ENCODE results near the gene OR2S2. TPM values are rescaled to one million over a fixed set of nuclear protein-coding genes. Genes with fewer than 3 reads are reported as not detected.

OR2S2 gene
- total RNA-seq, 1 donor from 2014 or later, result not detected

GRCh38 chr9:35940458-35941407 is 17.2 kb downstream of the OR2S2 start:
- no peak overlapping the region for H3K4me3 ChIP-seq
- H3K36me3 ChIP-seq, result no peaks in the 10 kb centered on the region
- peaks cover 7% of the 10 kb centered on the region for H3K4me1 ChIP-seq
- no peak for DNase-seq (ENCODE audit: extremely low spot score in 2 of 2)
- no peaks in the 10 kb centered on the region for H3K9me3 ChIP-seq
- intact Hi-C loops (cut with DNase I), result no loop called here
- H3K27ac ChIP-seq, result no peak overlapping the region
- H3K27me3 ChIP-seq, result no peaks in the 10 kb centered on the region
- no peak for TF ChIP-seq POLR2A (IDR thresholded peaks at IDR 0.05)

DNA sequence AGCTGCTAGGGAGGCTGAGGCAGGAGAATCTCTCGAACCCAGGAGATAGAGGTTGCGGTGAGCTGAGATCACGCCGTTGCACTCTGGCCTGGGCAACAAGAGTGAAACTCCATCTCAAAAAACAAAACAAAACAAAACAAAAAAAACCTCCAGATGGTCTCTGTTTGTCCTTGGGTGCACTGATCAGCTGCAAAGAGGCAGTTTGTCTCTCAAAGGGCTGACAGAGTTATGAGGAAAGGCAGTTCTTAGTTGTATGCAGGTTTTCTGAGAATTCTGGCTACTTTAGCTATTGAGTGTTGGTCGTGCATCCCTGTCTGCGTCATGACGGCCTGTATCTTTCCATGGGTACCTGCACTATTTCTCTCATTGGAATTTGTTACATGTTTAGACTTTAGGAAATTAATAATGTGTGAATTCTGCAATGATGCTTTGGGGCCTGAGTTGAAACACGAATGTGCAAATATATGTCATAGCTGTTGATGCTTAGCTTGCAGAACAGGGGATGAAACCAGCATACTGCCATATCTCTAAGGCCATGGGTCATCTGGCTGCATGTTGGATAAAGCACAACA is 18.2 kb downstream of the OR2S2 start:
- H3K9me3 ChIP-seq, result no peaks in the 10 kb centered on the region
- TF ChIP-seq, protein P1, sequence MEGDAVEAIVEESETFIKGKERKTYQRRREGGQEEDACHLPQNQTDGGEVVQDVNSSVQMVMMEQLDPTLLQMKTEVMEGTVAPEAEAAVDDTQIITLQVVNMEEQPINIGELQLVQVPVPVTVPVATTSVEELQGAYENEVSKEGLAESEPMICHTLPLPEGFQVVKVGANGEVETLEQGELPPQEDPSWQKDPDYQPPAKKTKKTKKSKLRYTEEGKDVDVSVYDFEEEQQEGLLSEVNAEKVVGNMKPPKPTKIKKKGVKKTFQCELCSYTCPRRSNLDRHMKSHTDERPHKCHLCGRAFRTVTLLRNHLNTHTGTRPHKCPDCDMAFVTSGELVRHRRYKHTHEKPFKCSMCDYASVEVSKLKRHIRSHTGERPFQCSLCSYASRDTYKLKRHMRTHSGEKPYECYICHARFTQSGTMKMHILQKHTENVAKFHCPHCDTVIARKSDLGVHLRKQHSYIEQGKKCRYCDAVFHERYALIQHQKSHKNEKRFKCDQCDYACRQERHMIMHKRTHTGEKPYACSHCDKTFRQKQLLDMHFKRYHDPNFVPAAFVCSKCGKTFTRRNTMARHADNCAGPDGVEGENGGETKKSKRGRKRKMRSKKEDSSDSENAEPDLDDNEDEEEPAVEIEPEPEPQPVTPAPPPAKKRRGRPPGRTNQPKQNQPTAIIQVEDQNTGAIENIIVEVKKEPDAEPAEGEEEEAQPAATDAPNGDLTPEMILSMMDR (IDR thresholded peaks at IDR 0.05), result no peak
- no peak for TF ChIP-seq POLR2AphosphoS5 (IDR thresholded peaks at IDR 0.05; ENCODE audit: insufficient read depth in 1 of 2, low read depth in 1 of 2)
- no peak for TF ChIP-seq POLR2A (IDR thresholded peaks at IDR 0.05)
- DNase-seq (ENCODE audit: extremely low spot score in 2 of 2), result no peak
- no peaks in the 10 kb centered on the region for H3K4me1 ChIP-seq
- H3K27ac ChIP-seq, result no peak overlapping the region
- no peaks in the 10 kb centered on the region for H3K36me3 ChIP-seq
- intact Hi-C loops (cut with DNase I), result no loop called here
- H3K27me3 ChIP-seq, result no peaks in the 10 kb centered on the region
- no peak overlapping the region for H3K4me3 ChIP-seq

- no peaks in the 10 kb centered on the region for H3K36me3 ChIP-seq
- H3K4me3 ChIP-seq, result no peak overlapping the region
- intact Hi-C loops (cut with DNase I), result no loop called here
- H3K4me1 ChIP-seq, result no peaks in the 10 kb centered on the region
- no peak for DNase-seq (ENCODE audit: extremely low spot score in 2 of 2)
- no peak overlapping the region for H3K27ac ChIP-seq
- no peaks in the 10 kb centered on the region for H3K27me3 ChIP-seq
- TF ChIP-seq POLR2A (IDR thresholded peaks at IDR 0.05), result no peak
- no peaks in the 10 kb centered on the region for H3K9me3 ChIP-seq
Measured at GRCh38 chr9:35938474-35939356, 19.2 kb downstream of the OR2S2 start.

DNA sequence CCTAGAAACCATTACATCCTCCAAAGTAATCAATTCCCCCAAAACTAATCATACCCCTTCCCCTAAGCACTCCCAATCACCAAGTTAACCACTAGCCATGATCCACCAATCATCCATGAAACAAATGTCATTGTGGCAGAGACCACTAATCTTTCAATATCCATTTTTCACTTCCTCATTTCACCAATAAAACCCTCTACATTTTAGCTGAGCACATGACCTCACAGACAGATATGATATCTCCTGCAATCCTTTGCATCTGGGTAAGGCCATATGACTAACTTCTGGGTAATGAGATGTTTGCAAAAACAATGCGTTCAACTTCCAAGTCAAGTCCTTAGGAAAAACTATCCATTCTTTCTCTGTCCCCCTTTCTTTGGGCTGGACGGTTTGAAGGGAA is 20.7 kb downstream of the OR2S2 start:
- Histone ChIP-seq H3K4me3 (no peak overlapping the region), H3K36me3 (no peaks in the 10 kb centered on the region), H3K27ac (no peak overlapping the region), H3K27me3 (no peaks in the 10 kb centered on the region), H3K9me3 (no peaks in the 10 kb centered on the region), H3K4me1 (no peaks in the 10 kb centered on the region)
- no peak for DNase-seq (ENCODE audit: extremely low spot score in 2 of 2)
- intact Hi-C loops (cut with DNase I), result no loop called here
- no peak for TF ChIP-seq POLR2A (IDR thresholded peaks at IDR 0.05)
- TF ChIP-seq, protein P1 (IDR thresholded peaks at IDR 0.05), result no peak
- no peak for TF ChIP-seq POLR2AphosphoS5 (IDR thresholded peaks at IDR 0.05; ENCODE audit: insufficient read depth in 1 of 2, low read depth in 1 of 2)

DNA sequence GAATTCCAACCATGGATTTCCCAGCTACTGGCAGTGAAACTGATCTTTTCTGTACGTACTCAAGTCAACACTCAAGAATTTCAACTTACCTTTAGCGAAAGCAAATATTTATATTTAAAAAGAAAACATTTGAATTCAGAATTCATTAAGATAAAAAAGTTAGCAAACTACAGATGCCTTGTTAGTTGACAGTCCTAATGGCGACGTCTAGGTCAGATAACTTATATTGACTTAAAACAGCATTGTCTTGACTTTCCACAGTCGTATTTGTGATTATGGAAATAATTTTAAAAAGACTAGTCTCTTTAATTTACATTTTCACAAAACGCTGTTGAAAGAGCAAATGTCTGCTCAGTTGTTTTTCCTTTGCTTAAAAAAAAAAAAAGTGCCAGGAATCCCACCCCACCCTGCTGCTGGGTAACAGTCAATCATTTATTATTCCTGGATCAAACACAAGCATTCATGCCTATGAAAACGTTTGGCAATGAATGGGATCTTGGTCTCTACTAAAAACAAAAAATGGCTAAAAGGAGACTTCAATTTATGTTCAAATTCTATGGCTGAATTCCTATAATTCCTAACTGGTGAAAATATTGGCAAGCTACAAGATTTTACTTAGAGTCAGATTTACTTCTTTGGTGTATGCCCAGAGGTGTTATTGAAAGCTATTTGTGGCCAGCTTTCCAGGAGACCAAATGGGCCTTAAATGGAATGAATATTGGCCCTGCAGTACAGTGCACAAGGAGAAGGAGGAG is 22.0 kb downstream of the OR2S2 start:
- Histone ChIP-seq H3K4me1 (no peaks in the 10 kb centered on the region), H3K27me3 (no peaks in the 10 kb centered on the region), H3K27ac (no peak overlapping the region), H3K4me3 (no peak overlapping the region), H3K36me3 (no peaks in the 10 kb centered on the region), H3K9me3 (no peaks in the 10 kb centered on the region)
- no peak for DNase-seq (ENCODE audit: extremely low spot score in 2 of 2)
- TF ChIP-seq POLR2AphosphoS5 (IDR thresholded peaks at IDR 0.05; ENCODE audit: insufficient read depth in 1 of 2, low read depth in 1 of 2), result no peak
- TF ChIP-seq, protein P1 (IDR thresholded peaks at IDR 0.05), result no peak
- TF ChIP-seq POLR2A (IDR thresholded peaks at IDR 0.05), result no peak
- intact Hi-C loops (cut with DNase I), result no loop called here

Data from vagina (tissue), 2 donors.